Amygdala (tissue), 56 donors: ENCODE data around the gene CSAG3.
"Not testable (repeated sequence)": the region's sequence is repeated elsewhere in the genome, so short reads cannot be mapped to it uniquely, and the experiment has no call there.

Experiments
- DNase-seq, 56 donors: peaks; one replicate each; lab custom pipeline; 2025; lab: John Stamatoyannopoulos, UW

CSAG3 gene

DNA sequence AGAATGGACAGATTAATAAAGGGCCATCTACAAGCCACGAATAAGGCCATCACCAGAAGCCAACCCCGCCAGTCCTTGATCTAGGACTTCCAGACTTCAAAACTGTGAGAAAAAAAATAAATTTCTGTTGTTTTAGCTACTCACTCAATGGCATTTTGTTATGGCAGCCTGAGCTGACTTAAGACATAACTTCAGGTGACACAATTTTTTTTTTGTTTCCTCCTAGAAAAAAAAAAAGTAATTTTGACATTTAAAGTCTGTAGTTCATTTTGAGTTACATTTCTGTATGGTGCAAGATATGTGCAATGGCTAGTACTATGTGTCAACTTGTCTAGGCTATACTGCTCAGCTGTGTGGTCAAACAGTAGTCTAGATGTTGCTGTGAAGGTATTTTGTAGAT is at the start of gene CSAG3:
Gene CSAG3 (plus strand): TSS at position 301 of the 400 bp plus-strand sequence.
- not testable (repeated sequence) for DNase-seq

DNA sequence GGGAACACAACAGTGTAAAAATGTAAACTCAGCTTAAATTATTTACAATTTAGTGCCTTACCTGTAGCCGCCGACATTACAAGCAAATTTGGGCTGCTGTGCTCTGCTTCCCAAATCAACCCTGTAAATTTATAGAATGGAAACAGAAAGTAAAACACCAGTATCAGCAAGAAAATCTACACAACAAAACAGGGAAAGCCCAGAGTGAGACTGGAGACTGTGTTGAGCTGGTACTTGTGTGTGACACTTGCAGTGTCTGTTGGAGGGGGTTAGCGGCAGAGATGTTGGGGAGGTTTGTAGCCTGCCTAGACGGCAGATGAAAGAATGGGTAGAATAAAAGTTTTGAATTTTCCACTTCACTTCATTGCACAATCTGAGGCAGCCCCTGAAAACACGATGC is 45.8 kb upstream of the CSAG3 start:
- not testable (repeated sequence) for DNase-seq

- not testable (repeated sequence) for DNase-seq
These were observed 44.9 kb upstream of the CSAG3 start, which contains the start of gene MAGEA2B for GRCh38 chrX:152713815-152714787. Gene MAGEA2B (plus strand): TSS chrX:152714628. CDS start chrX:152717107, 2,479 bp downstream.

- no peak for DNase-seq
These were observed 33.6 kb upstream of the CSAG3 start for GRCh38 chrX:152725409-152725808.

DNA sequence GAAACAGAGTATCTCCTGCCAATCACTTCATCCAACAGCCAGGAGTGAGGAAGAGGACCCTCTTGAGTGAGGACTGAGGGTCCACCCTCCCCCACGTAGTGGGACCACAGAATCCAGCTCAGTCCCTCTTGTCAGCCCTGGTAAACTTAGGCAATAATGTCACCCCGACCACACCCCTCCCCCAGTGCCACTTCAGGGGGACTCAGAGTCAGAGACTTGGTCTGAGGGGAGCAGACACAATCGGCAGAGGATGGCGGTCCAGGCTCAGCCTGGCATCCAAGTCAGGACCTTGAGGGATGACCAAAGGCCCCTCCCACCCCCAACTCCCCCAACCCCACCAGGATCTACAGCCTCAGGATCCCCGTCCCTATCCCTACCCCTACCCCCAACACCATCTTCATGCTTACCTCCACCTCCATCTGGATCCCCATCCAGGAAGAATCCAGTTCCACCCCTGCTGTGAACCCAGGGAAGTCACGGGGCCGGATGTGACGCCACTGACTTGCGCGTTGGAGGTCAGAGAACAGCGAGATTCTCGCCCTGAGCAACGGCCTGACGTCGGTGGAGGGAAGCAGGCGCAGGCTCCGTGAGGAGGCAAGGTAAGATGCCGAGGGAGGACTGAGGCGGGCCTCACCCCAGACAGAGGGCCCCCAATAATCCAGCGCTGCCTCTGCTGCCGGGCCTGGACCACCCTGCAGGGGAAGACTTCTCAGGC is 25.6 kb upstream of the CSAG3 start, which contains the start of the genes CSAG1 and MAGEA12:
Gene CSAG1 (minus strand): TSS at position 461 of the 715 bp plus-strand sequence. CDS start 1,261 bp downstream, outside the sequence.
Gene MAGEA12 (plus strand): TSS at position 497 of the 715 bp plus-strand sequence. CDS start 2,405 bp downstream, outside the sequence.
- DNase-seq: no peak

GRCh38 chrX:152734143-152734858 is 24.7 kb upstream of the CSAG3 start:
- not testable (repeated sequence) for DNase-seq

- DNase-seq: no peak
These were observed 23.9 kb upstream of the CSAG3 start for GRCh38 chrX:152735101-152735500.

DNA sequence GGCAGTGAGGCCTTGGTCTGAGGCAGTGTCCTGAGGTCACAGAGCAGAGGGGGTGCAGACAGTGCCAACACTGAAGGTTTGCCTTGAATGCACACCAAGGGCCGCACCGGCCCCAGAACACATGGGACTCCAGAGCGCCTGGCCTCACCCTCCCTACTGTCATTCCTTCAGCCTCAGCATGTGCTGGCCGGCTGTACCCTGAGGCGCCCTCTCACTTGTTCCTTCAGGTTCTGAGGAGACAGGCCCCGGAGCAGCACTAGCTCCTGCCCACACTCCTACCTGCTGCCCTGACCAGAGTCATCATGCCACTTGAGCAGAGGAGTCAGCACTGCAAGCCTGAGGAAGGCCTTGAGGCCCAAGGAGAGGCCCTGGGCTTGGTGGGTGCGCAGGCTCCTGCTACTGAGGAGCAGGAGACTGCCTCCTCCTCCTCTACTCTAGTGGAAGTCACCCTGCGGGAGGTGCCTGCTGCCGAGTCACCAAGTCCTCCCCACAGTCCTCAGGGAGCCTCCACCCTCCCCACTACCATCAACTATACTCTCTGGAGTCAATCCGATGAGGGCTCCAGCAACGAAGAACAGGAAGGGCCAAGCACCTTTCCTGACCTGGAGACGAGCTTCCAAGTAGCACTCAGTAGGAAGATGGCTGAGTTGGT is 23.0 kb upstream of the CSAG3 start:
- no peak for DNase-seq

DNA sequence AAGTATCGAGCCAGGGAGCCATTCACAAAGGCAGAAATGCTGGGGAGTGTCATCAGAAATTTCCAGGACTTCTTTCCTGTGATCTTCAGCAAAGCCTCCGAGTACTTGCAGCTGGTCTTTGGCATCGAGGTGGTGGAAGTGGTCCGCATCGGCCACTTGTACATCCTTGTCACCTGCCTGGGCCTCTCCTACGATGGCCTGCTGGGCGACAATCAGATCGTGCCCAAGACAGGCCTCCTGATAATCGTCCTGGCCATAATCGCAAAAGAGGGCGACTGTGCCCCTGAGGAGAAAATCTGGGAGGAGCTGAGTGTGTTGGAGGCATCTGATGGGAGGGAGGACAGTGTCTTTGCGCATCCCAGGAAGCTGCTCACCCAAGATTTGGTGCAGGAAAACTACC is 22.5 kb upstream of the CSAG3 start:
- DNase-seq: not testable (repeated sequence)

- no peak for DNase-seq
These were observed 20.5 kb upstream of the CSAG3 start for GRCh38 chrX:152738560-152738959.

DNA sequence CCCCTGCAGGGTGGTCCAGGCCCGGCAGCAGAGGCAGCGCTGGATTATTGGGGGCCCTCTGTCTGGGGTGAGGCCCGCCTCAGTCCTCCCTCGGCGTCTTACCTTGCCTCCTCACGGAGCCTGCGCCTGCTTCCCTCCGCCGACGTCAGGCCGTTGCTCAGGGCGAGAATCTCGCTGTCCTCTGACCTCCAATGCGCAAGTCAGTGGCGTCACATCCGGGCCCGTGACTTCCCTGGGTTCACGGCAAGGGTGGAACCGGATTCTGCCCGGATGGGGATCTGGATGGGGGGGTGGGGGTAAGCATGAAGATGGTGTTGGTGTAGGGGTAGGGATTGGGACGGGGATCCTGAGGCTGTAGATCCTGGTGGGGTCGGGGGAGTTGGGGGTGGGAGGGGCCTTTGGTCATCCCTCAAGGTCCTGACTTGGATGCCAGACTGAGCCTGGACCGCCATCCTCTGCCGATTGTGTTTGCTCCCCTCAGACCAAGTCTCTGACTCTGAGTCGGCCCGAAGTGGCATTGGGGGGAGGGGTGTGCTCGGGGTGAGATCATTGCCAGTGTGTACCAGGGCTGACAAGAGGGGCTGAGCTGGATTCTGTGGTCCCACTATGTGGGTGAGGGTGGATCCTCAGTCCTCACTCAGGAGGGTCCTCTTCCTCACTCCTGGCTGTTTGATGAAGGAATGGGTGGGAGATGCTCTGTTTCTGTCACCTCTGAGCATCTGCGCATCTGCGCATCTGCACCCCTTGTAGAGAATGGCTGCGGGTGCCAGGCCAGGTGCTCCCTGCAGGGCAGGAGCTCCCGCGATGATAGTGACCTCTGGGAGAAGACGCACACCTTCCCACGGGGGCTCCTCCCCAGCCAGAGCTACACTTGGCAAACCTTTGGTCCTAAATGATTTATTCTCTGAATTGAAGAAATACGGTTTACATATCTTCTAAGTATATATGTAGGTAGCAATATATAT is 5.0 kb upstream of the CSAG3 start, which contains the start of gene MAGEA2:
Gene MAGEA2 (minus strand): TSS at position 157 of the 965 bp plus-strand sequence. CDS start 2,479 bp downstream, outside the sequence.
- not testable (repeated sequence) for DNase-seq

DNA sequence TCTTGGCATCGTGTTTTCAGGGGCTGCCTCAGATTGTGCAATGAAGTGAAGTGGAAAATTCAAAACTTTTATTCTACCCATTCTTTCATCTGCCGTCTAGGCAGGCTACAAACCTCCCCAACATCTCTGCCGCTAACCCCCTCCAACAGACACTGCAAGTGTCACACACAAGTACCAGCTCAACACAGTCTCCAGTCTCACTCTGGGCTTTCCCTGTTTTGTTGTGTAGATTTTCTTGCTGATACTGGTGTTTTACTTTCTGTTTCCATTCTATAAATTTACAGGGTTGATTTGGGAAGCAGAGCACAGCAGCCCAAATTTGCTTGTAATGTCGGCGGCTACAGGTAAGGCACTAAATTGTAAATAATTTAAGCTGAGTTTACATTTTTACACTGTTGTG is 4.1 kb upstream of the CSAG3 start:
- DNase-seq: not testable (repeated sequence)

GRCh38 chrX:152759544-152759943 is 526 bp downstream of the CSAG3 start:
- not testable (repeated sequence) for DNase-seq

DNA sequence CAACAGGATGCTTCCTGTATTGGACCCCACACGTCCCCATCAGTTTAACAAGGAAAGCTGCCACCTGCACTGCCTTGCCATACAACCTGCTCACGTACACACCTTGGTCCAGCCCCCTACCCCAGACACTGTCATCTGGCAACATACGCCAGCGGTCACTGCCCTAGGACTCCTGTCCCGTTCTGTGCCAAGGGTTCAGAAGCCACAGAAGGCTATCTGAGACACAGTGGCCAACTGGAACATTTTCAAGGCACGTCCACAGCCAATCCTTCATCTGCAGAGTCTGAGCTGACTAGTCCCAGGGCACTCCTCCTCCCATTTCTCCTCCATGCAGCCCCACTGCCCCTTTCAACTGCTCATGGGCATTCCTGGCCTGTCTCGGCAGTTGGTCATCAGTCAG is 2.6 kb downstream of the CSAG3 start:
- not testable (repeated sequence) for DNase-seq

DNA sequence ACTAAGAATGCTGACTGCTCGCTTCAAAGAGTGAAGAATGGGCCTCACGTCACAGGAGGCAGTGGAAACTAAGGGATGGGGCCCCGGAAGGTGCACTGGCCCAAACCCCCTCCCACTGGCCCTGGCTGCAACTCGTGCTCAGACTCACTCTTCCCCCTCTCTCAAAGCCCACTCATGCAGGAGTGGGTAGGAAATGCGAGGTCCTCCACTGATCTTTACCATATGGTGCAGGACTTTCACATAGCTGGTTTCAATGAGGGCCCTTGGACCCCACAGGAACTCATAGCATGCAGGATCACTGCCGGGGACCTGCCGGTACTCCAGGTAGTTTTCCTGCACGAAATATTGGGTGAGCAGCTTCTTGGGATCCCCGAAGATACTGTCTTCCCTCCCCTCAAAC is 7.5 kb downstream of the CSAG3 start:
- not testable (repeated sequence) for DNase-seq

GRCh38 chrX:152769549-152770289 is 10.7 kb downstream of the CSAG3 start, which contains the start of gene MAGEA6:
Gene MAGEA6 (minus strand): TSS chrX:152769689. CDS start chrX:152767650, 2,039 bp downstream.
- DNase-seq: not testable (repeated sequence)

- DNase-seq: not testable (repeated sequence)
These were observed 28.0 kb downstream of the CSAG3 start for GRCh38 chrX:152787062-152787461.
